HepG2 (cell line): Measurements from ENCODE around the gene HHATL. TPM values are rescaled to one million over a fixed set of nuclear protein-coding genes. Genes with fewer than 3 reads are reported as not detected.

Experiments used
- FOXM1 ChIP-seq: sonication (generic); formaldehyde crosslinking; IDR thresholded peaks from 2 replicates; pipeline ENCODE4 v1.5.0; 2020; ENCODE audit warnings: missing genetic modification reagents
- KAT7 ChIP-seq: IDR thresholded peaks from 2 replicates; pipeline ENCODE4 v1.6.1; 2018; ENCODE audit warnings: borderline replicate concordance, missing compliant biosample characterization
- KDM3A ChIP-seq: IDR thresholded peaks from 2 replicates; pipeline ENCODE4 v1.6.1; 2018; ENCODE audit warnings: low read depth, missing compliant biosample characterization
- MLLT10 ChIP-seq: sonication (generic); formaldehyde crosslinking; IDR thresholded peaks from 2 replicates; pipeline ENCODE4 v1.4.0; 2020; ENCODE audit warnings: missing genetic modification reagents
- PRPF4 ChIP-seq: fragments of 200-400 bp; formaldehyde crosslinking; IDR thresholded peaks from 2 replicates; pipeline ENCODE4 v1.6.1; 2016; ENCODE audit warnings: low read length, low read depth; ENCODE audit not compliant: poor library complexity, severe bottlenecking
- RORA ChIP-seq: sonication (generic); formaldehyde crosslinking; IDR thresholded peaks from 2 replicates; pipeline ENCODE4 v1.5.0; 2020; ENCODE audit warnings: mild to moderate bottlenecking, missing genetic modification reagents, moderate library complexity
- ZFP36L1 ChIP-seq: sonication (generic); formaldehyde crosslinking; IDR thresholded peaks from 2 replicates; pipeline ENCODE4 v1.8.0; 2022; ENCODE audit warnings: mild to moderate bottlenecking, missing genetic modification reagents, moderate library complexity
- ZFP82 ChIP-seq: sonication (generic); formaldehyde crosslinking; IDR thresholded peaks from 2 replicates; pipeline ENCODE4 v1.5.1; 2020; ENCODE audit warnings: mild to moderate bottlenecking, missing genetic modification reagents, borderline replicate concordance
- ZNF562 ChIP-seq: sonication (generic); formaldehyde crosslinking; IDR thresholded peaks from 2 replicates; pipeline ENCODE4 v1.8.0; 2022; ENCODE audit warnings: missing genetic modification reagents, borderline replicate concordance
- polyA plus RNA-seq, 8 experiments: library from polyadenylated mRNA; depleted of rRNA in 3 of 8; stranded (reverse) in 7 of 8; unstranded in 1 of 8; fragments of >200 nt; fragmentation: Illumina TruSeq in 4 of 8; extraction: Trizol in 4 of 8; gene quantifications; 2 replicates each; pipeline versions ENCODE4 v1.2.1 to v1.2.3, GENCODE V29; 2011 to 2016; ENCODE audit warnings: low read depth in 4 of 8, missing spikeins in 1 of 8, mixed read lengths in 1 of 8; ENCODE audit not compliant: insufficient read depth in 1 of 8
- total RNA-seq, 5 experiments: library from RNA; depleted of rRNA; stranded (reverse); fragments of >200 nt; fragmentation: Illumina TruSeq; extraction: Trizol; gene quantifications; 2 replicates each; pipeline ENCODE4 v1.2.3, GENCODE V29; 2016; ENCODE audit warnings: low read depth in 1 of 5
- TF ChIP-seq, protein P1 (sequence below): sonication (generic); formaldehyde crosslinking; IDR thresholded peaks from 2 replicates; pipeline ENCODE4 v1.4.0; 2020; ENCODE audit warnings: missing genetic modification reagents, borderline replicate concordance
- TF ChIP-seq, protein P2 (sequence below): sonication (generic); formaldehyde crosslinking; IDR thresholded peaks from 2 replicates; pipeline ENCODE4 v1.9.0; 2021; ENCODE audit warnings: missing genetic modification reagents, borderline replicate concordance
- TF ChIP-seq, protein P3 (sequence below): sonication (generic); formaldehyde crosslinking; IDR thresholded peaks from 2 replicates; pipeline ENCODE4 v1.8.0; 2022; ENCODE audit warnings: mild to moderate bottlenecking, missing genetic modification reagents, borderline replicate concordance
- TF ChIP-seq, protein P4 (sequence below): sonication (generic); formaldehyde crosslinking; IDR thresholded peaks from 2 replicates; pipeline ENCODE4 v1.5.0; 2020; ENCODE audit warnings: mild to moderate bottlenecking, missing genetic modification reagents, borderline replicate concordance

The HHATL gene
- total and polyA plus RNA-seq, 2 of the 13 experiments (the other 11 are each of a cell fraction or from before 2014, with no cell fraction given), result 0.26 TPM; not detected in 1

DNA sequence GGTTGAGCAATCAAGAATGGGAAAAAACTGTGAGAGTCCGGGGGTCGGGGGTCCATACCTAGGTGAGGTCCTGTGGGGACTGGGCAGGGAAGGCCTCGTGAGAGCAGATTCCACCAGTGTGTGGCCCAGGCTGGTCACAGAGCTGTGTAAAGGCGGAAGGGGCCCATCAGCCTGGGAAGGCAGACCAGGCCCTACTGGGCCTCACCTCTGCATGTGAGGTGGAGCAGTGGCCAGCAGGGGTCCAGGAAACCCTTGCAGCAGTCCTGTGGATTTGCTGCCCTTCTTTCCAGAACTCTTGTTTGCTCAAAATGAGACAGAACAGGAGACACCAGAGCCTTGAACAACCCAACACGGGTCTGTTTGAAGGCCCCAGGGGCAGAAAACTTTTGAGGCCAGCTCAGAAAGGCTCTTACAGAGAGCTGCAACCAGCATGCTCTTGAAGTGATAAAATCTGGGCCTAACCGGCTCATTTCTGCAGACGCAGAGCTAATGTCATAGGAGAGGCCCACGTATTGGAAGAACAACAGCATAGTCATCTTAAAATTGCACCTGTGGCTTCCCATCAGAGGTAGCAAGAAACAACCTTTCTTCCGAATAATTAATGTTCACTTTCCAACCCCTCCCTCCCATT is 30.3 kb upstream of the HHATL start (continued):
- TF ChIP-seq, protein P1, sequence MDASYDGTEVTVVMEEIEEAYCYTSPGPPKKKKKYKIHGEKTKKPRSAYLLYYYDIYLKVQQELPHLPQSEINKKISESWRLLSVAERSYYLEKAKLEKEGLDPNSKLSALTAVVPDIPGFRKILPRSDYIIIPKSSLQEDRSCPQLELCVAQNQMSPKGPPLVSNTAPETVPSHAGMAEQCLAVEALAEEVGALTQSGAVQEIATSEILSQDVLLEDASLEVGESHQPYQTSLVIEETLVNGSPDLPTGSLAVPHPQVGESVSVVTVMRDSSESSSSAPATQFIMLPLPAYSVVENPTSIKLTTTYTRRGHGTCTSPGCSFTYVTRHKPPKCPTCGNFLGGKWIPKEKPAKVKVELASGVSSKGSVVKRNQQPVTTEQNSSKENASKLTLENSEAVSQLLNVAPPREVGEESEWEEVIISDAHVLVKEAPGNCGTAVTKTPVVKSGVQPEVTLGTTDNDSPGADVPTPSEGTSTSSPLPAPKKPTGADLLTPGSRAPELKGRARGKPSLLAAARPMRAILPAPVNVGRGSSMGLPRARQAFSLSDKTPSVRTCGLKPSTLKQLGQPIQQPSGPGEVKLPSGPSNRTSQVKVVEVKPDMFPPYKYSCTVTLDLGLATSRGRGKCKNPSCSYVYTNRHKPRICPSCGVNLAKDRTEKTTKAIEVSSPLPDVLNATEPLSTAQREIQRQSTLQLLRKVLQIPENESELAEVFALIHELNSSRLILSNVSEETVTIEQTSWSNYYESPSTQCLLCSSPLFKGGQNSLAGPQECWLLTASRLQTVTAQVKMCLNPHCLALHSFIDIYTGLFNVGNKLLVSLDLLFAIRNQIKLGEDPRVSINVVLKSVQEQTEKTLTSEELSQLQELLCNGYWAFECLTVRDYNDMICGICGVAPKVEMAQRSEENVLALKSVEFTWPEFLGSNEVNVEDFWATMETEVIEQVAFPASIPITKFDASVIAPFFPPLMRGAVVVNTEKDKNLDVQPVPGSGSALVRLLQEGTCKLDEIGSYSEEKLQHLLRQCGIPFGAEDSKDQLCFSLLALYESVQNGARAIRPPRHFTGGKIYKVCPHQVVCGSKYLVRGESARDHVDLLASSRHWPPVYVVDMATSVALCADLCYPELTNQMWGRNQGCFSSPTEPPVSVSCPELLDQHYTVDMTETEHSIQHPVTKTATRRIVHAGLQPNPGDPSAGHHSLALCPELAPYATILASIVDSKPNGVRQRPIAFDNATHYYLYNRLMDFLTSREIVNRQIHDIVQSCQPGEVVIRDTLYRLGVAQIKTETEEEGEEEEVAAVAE, result no peak
- no peak for TF ChIP-seq RORA (CRISPR knock-in tag)
- TF ChIP-seq ZFP82 (CRISPR knock-in tag), result no peak
- no peak for TF ChIP-seq PRPF4
- no peak for TF ChIP-seq KDM3A
- TF ChIP-seq ZFP36L1 (CRISPR knock-in tag), result 0 out of 2 replicates have a peak, but pooled peaks have one; percentile 9
- no peak for TF ChIP-seq ZNF562
- TF ChIP-seq, protein P2, sequence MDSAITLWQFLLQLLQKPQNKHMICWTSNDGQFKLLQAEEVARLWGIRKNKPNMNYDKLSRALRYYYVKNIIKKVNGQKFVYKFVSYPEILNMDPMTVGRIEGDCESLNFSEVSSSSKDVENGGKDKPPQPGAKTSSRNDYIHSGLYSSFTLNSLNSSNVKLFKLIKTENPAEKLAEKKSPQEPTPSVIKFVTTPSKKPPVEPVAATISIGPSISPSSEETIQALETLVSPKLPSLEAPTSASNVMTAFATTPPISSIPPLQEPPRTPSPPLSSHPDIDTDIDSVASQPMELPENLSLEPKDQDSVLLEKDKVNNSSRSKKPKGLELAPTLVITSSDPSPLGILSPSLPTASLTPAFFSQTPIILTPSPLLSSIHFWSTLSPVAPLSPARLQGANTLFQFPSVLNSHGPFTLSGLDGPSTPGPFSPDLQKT, result no peak
- TF ChIP-seq, protein P3, sequence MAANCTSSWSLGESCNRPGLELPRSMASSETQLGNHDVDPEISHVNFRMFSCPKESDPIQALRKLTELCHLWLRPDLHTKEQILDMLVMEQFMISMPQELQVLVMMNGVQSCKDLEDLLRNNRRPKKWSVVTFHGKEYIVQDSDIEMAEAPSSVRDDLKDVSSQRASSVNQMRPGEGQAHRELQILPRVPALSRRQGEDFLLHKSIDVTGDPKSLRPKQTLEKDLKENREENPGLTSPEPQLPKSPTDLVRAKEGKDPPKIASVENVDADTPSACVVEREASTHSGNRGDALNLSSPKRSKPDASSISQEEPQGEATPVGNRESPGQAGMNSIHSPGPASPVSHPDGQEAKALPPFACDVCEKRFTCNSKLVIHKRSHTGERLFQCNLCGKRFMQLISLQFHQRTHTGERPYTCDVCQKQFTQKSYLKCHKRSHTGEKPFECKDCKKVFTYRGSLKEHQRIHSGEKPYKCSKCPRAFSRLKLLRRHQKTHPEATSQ, result no peak
- no peak for TF ChIP-seq MLLT10
- TF ChIP-seq, protein P4, sequence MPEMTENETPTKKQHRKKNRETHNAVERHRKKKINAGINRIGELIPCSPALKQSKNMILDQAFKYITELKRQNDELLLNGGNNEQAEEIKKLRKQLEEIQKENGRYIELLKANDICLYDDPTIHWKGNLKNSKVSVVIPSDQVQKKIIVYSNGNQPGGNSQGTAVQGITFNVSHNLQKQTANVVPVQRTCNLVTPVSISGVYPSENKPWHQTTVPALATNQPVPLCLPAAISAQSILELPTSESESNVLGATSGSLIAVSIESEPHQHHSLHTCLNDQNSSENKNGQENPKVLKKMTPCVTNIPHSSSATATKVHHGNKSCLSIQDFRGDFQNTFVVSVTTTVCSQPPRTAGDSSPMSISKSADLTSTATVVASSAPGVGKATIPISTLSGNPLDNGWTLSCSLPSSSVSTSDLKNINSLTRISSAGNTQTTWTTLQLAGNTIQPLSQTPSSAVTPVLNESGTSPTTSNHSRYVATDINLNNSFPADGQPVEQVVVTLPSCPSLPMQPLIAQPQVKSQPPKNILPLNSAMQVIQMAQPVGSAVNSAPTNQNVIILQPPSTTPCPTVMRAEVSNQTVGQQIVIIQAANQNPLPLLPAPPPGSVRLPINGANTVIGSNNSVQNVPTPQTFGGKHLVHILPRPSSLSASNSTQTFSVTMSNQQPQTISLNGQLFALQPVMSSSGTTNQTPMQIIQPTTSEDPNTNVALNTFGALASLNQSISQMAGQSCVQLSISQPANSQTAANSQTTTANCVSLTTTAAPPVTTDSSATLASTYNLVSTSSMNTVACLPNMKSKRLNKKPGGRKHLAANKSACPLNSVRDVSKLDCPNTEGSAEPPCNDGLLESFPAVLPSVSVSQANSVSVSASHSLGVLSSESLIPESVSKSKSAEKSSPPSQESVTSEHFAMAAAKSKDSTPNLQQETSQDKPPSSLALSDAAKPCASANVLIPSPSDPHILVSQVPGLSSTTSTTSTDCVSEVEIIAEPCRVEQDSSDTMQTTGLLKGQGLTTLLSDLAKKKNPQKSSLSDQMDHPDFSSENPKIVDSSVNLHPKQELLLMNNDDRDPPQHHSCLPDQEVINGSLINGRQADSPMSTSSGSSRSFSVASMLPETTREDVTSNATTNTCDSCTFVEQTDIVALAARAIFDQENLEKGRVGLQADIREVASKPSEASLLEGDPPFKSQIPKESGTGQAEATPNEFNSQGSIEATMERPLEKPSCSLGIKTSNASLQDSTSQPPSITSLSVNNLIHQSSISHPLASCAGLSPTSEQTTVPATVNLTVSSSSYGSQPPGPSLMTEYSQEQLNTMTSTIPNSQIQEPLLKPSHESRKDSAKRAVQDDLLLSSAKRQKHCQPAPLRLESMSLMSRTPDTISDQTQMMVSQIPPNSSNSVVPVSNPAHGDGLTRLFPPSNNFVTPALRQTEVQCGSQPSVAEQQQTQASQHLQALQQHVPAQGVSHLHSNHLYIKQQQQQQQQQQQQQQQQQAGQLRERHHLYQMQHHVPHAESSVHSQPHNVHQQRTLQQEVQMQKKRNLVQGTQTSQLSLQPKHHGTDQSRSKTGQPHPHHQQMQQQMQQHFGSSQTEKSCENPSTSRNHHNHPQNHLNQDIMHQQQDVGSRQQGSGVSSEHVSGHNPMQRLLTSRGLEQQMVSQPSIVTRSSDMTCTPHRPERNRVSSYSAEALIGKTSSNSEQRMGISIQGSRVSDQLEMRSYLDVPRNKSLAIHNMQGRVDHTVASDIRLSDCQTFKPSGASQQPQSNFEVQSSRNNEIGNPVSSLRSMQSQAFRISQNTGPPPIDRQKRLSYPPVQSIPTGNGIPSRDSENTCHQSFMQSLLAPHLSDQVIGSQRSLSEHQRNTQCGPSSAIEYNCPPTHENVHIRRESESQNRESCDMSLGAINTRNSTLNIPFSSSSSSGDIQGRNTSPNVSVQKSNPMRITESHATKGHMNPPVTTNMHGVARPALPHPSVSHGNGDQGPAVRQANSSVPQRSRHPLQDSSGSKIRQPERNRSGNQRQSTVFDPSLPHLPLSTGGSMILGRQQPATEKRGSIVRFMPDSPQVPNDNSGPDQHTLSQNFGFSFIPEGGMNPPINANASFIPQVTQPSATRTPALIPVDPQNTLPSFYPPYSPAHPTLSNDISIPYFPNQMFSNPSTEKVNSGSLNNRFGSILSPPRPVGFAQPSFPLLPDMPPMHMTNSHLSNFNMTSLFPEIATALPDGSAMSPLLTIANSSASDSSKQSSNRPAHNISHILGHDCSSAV, result no peak
- no peak for TF ChIP-seq FOXM1 (CRISPR knock-in tag)
- no peak for TF ChIP-seq KAT7 (CRISPR knock-in tag)
